ENCODE data around the gene CNIH2. TPM values are rescaled to one million over a fixed set of nuclear protein-coding genes. Genes with fewer than 3 reads are reported as not detected.

Gene CNIH2
- total RNA-seq, 1 experiment from 2014 or later: 12.9 TPM

DNA sequence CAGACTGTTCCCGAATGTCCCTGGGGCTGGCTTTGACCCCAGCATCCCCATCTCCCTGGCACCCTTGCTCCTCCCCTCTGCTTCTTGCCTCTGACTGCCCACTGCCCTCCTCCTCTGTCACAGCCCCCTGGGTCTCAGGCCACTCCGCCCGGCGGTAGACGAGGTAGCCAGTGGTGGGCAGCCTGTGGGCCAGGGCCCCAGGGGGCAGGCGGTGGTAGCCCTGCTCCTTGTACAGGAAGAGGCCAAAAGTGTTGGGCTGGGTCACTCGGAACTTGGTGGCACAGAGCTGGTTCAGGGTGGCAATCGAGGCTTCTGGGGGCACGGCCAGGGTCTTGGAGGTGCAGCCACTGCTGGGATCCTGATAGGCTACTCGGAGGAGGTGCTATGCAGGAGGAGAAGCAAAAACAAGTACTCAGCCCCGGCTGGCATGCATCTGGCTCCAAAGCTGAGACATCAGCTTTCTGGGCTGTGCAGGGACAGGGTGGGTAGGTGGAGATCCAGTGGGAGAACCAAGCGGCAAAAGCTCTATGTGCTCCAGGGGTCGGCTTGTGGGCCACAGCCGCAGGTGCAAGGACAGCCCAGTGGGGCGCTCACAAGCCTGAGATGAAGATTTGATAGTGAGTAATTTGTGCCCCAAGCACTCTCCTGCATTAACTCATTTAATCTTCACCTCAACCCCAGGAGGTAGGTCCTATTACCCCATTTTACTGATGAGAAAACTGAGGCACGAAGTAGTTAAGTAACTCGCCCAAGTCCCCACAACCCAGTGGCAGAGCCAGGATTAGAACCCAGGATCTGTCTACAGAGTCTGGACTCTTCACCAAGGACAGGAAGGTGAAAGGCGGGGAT lies 54.6 kb downstream of the CNIH2 start (continued):
- TF ChIP-seq, protein P1, sequence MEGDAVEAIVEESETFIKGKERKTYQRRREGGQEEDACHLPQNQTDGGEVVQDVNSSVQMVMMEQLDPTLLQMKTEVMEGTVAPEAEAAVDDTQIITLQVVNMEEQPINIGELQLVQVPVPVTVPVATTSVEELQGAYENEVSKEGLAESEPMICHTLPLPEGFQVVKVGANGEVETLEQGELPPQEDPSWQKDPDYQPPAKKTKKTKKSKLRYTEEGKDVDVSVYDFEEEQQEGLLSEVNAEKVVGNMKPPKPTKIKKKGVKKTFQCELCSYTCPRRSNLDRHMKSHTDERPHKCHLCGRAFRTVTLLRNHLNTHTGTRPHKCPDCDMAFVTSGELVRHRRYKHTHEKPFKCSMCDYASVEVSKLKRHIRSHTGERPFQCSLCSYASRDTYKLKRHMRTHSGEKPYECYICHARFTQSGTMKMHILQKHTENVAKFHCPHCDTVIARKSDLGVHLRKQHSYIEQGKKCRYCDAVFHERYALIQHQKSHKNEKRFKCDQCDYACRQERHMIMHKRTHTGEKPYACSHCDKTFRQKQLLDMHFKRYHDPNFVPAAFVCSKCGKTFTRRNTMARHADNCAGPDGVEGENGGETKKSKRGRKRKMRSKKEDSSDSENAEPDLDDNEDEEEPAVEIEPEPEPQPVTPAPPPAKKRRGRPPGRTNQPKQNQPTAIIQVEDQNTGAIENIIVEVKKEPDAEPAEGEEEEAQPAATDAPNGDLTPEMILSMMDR (IDR thresholded peaks at IDR 0.05): no peak
- TF ChIP-seq HMGA2 (CRISPR knock-in tag; IDR thresholded peaks at IDR 0.05) (no peak), ZNF219 (CRISPR knock-in tag; IDR thresholded peaks at IDR 0.05; ENCODE audit: borderline replicate concordance) (no peak)

- Mint-ChIP-seq H3K9me3 (no peaks in the 10 kb centered on the region), H3K36me3 (no peaks in the 10 kb centered on the region), H3K27me3 (ENCODE audit: low read depth) (no peaks in the 10 kb centered on the region), H3K4me3 (no peak overlapping the region), H3K27ac (no peak overlapping the region), H3K4me1 (peaks cover 20% of the 10 kb centered on the region)
- no peak for DNase-seq (ENCODE audit: low spot score)
- CTCF ChIA-PET: interaction anchor here (0.6 to 8.7 kb wide), 6 partner anchors 12 to 53 kb away, joined by 3 to 319 read pairs (median 6); partner anchors contain the start of genes BRMS1 and CD248
- TF ChIP-seq, protein P2, sequence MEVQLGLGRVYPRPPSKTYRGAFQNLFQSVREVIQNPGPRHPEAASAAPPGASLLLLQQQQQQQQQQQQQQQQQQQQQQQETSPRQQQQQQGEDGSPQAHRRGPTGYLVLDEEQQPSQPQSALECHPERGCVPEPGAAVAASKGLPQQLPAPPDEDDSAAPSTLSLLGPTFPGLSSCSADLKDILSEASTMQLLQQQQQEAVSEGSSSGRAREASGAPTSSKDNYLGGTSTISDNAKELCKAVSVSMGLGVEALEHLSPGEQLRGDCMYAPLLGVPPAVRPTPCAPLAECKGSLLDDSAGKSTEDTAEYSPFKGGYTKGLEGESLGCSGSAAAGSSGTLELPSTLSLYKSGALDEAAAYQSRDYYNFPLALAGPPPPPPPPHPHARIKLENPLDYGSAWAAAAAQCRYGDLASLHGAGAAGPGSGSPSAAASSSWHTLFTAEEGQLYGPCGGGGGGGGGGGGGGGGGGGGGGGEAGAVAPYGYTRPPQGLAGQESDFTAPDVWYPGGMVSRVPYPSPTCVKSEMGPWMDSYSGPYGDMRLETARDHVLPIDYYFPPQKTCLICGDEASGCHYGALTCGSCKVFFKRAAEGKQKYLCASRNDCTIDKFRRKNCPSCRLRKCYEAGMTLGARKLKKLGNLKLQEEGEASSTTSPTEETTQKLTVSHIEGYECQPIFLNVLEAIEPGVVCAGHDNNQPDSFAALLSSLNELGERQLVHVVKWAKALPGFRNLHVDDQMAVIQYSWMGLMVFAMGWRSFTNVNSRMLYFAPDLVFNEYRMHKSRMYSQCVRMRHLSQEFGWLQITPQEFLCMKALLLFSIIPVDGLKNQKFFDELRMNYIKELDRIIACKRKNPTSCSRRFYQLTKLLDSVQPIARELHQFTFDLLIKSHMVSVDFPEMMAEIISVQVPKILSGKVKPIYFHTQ (CRISPR knock-in tag; IDR thresholded peaks at IDR 0.05): no peak
- TF ChIP-seq TCF7 (CRISPR knock-in tag; IDR thresholded peaks at IDR 0.05; ENCODE audit: low read depth) (no peak), HMGXB4 (CRISPR knock-in tag; IDR thresholded peaks at IDR 0.05) (no peak), GRHL2 (CRISPR knock-in tag; IDR thresholded peaks at IDR 0.05; ENCODE audit: insufficient replicate concordance, severe bottlenecking) (no peak), ZNF281 (CRISPR knock-in tag; IDR thresholded peaks at IDR 0.05) (no peak), NFE2L1 (CRISPR knock-in tag; IDR thresholded peaks at IDR 0.05) (no peak), FOXP1 (CRISPR knock-in tag; IDR thresholded peaks at IDR 0.05; ENCODE audit: borderline replicate concordance) (no peak), IRF2 (CRISPR knock-in tag; IDR thresholded peaks at IDR 0.05; ENCODE audit: borderline replicate concordance, low read depth) (no peak), OVOL2 (CRISPR knock-in tag; IDR thresholded peaks at IDR 0.05; ENCODE audit: borderline replicate concordance) (no peak)
- POLR2A ChIA-PET: interaction anchor here (0.8 kb wide), 1 partner anchor 17 kb away, joined by 5 read pairs; the partner anchor contains the start of gene CD248
- no peak for ATAC-seq
These were observed 55.4 kb downstream of the CNIH2 start for GRCh38 chr11:66333220-66333877.

Other genes starting within 250 kb of the CNIH2 start
- gene GAL3ST3, start 229.0 kb upstream of the CNIH2 start, total RNA-seq (2021): 21.3 to 22.6 TPM (median 21.6 TPM) in 3 replicates
- 235 to 295 TPM (median 251 TPM) in 3 replicates for gene SF3B2, start 225.8 kb upstream of the CNIH2 start, total RNA-seq (2021)
- gene PACS1, start 207.9 kb upstream of the CNIH2 start, total RNA-seq (2021): 30.1 to 34.8 TPM (median 30.9 TPM) in 3 replicates
- gene KLC2, start 20.5 kb upstream of the CNIH2 start, total RNA-seq (2021): 52.3 to 54.9 TPM (median 54.1 TPM) in 3 replicates
- 125 to 134 TPM (median 130 TPM) in 3 replicates for gene RAB1B, start 9.5 kb upstream of the CNIH2 start, total RNA-seq (2021)
- gene YIF1A, start 11.0 kb downstream of the CNIH2 start, total RNA-seq (2021): 86.0 to 86.9 TPM (median 86.4 TPM) in 3 replicates
- 2.2 to 2.3 TPM (median 2.3 TPM) in 3 replicates for gene TMEM151A, start 13.7 kb downstream of the CNIH2 start, total RNA-seq (2021)
- 2.6 to 2.8 TPM (median 2.7 TPM) in 3 replicates for gene CD248, start 38.9 kb downstream of the CNIH2 start, total RNA-seq (2021)
- gene RIN1, start 58.3 kb downstream of the CNIH2 start, total RNA-seq (2021): 4.7 to 5.5 TPM (median 5.0 TPM) in 3 replicates
- gene BRMS1, start 66.9 kb downstream of the CNIH2 start, total RNA-seq (2021): 37.0 to 44.5 TPM (median 40.8 TPM) in 3 replicates
- 34.1 to 37.0 TPM (median 36.3 TPM) in 3 replicates for gene B4GAT1, start 69.5 kb downstream of the CNIH2 start, total RNA-seq (2021)
- 30.2 to 36.6 TPM (median 35.3 TPM) in 3 replicates for gene SLC29A2, start 93.6 kb downstream of the CNIH2 start, total RNA-seq (2021)
- gene NPAS4, start 142.9 kb downstream of the CNIH2 start, total RNA-seq (2021): 0.27 to 0.79 TPM (median 0.44 TPM) in 3 replicates
- 131 to 137 TPM (median 135 TPM) in 3 replicates for gene MRPL11, start 160.7 kb downstream of the CNIH2 start, total RNA-seq (2021)
- gene PELI3, start 188.7 kb downstream of the CNIH2 start, total RNA-seq (2021): 6.7 to 7.8 TPM (median 6.8 TPM) in 3 replicates
- gene DPP3, start 202.3 kb downstream of the CNIH2 start, total RNA-seq (2021): 77.0 to 86.7 TPM (median 83.4 TPM) in 3 replicates
- 22.9 to 26.8 TPM (median 24.1 TPM) in 3 replicates for gene BBS1, start 232.5 kb downstream of the CNIH2 start, total RNA-seq (2021)

Measured in WTC11 (cell line).